C4-2B (cell line): ENCODE data around the gene MAFF.

Experiments used
- CTCF ChIP-seq: fragments of 450-650 bp; conservative IDR thresholded peaks from 2 replicates; pipeline ENCODE4 v1.5.1; 2017; ENCODE audit warnings: mild to moderate bottlenecking
- ZFX ChIP-seq: fragments of 450-650 bp; IDR thresholded peaks from 2 replicates; pipeline ENCODE4 v1.6.1; 2017

DNA sequence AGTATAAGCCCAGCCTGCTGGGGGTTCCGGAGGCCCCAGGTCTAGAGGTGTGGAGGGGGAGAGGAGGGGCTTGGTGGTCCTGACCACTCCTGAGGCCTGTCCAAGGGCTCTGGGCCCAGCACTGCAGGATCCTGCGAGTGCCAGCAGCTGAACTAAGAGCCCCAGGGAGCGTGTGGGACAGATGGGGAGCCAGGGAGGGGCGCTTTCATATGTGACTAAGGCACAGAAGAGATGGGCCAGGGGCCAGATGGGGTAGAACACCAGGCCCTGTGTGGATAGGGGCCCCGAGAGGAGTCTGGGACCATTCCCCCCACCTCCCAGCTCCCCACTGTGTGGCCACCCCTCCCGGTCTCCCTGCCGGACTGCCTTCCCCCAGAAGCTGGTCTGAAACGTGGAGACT lies 18.4 kb downstream of the MAFF start:
- TF ChIP-seq CTCF (no peak), ZFX (no peak)
